B cell (primary cell): ENCODE data around the gene ZNF701. TPM values are rescaled to one million over a fixed set of nuclear protein-coding genes. Genes with fewer than 3 reads are reported as not detected.

ENCODE experiments used
- ATAC-seq: fragments of 200-7000 bp; cut with Tn5 transposase; one replicate; pipeline ENCODE4 v1.10.0; 2021; ENCODE audit warnings: low read depth, mild to moderate bottlenecking, moderate number of reproducible peaks, moderate library complexity
- CTCF ChIA-PET: fragments of 350-600 bp; sonication (Branson Sonifier 250); formaldehyde crosslinking; loops from one replicate; lab custom pipeline; 2021; ENCODE audit warnings: antibody characterized with exemption, inconsistent platforms; lab: Charles Lee
- POLR2A ChIA-PET: fragments of 350-600 bp; sonication (Branson Sonifier 250); formaldehyde crosslinking; loops from one replicate; lab custom pipeline; 2021; ENCODE audit warnings: antibody characterized with exemption; lab: Charles Lee
- DNase-seq: peaks from one replicate; pipeline ENCODE4 v3.0.0; 2013
- H2AFZ ChIP-seq: 2 replicates; pipeline ENCODE4 v1.6.1; 2012; ENCODE audit warnings: mild to moderate bottlenecking, low read depth, low read length; ENCODE audit not compliant: insufficient read depth, poor library complexity, severe bottlenecking
- H3K27ac ChIP-seq, 2 donors: 1 replicate in 1 of 2; 2 replicates in 1 of 2; pipeline ENCODE4 v1.5.1; 2012 to 2013; ENCODE audit warnings: low read length in 2 of 2, mild to moderate bottlenecking in 2 of 2, moderate library complexity in 1 of 2
- H3K27me3 ChIP-seq, 4 experiments: fragments of 200-600 bp in 1 of 4; sonication (generic) in 1 of 4; replicated peaks in 1 of 4; 1 replicate in 2 of 4; 2 replicates in 2 of 4; pipeline versions ENCODE4 v1.6.1 to v1.7.0; 2013 to 2016; ENCODE audit warnings: low read length in 3 of 4, mild to moderate bottlenecking in 2 of 4, mixed read lengths in 1 of 4, moderate library complexity in 1 of 4; ENCODE audit not compliant: insufficient read depth in 4 of 4, control insufficient read depth in 3 of 4; ENCODE audit errors: control extremely low read depth in 1 of 4
- H3K36me3 ChIP-seq, 2 experiments: replicated peaks in 1 of 2; 1 replicate in 1 of 2; 2 replicates in 1 of 2; pipeline versions ENCODE4 v1.6.1 to v1.7.1; 2013; ENCODE audit warnings: low read length in 1 of 2; ENCODE audit not compliant: insufficient read depth in 2 of 2, control insufficient read depth in 1 of 2; ENCODE audit errors: control extremely low read depth in 1 of 2, extremely low read depth in 1 of 2
- H3K4me1 ChIP-seq, 2 donors: fragments of 200-600 bp in 1 of 2; sonication (generic) in 1 of 2; 1 replicate in 1 of 2; 2 replicates in 1 of 2; pipeline versions ENCODE4 v1.5.1 to v1.6.1; 2013 to 2017; ENCODE audit warnings: low read length in 2 of 2; ENCODE audit not compliant: control insufficient read depth in 2 of 2, insufficient read depth in 2 of 2
- H3K4me2 ChIP-seq: replicated peaks from 2 replicates; pipeline ENCODE3; 2012; ENCODE audit warnings: mild to moderate bottlenecking, low read depth, low read length; ENCODE audit not compliant: poor library complexity, severe bottlenecking
- H3K4me3 ChIP-seq, 5 experiments: fragments of 200-600 bp in 1 of 5; sonication (generic) in 1 of 5; 1 replicate in 3 of 5; 2 replicates in 2 of 5; pipeline versions ENCODE4 v1.5.1 to v1.7.0; 2011 to 2016; ENCODE audit warnings: low read length in 4 of 5, mild to moderate bottlenecking in 4 of 5, low read depth in 2 of 5, control low read depth in 1 of 5, moderate library complexity in 1 of 5; ENCODE audit not compliant: insufficient read depth in 1 of 5; ENCODE audit errors: control extremely low read depth in 1 of 5, extremely low read depth in 1 of 5
- H3K79me2 ChIP-seq: fragments of 200-600 bp; sonication (generic); one replicate; pipeline ENCODE4 v1.6.0; 2016; ENCODE audit warnings: low read length; ENCODE audit not compliant: control insufficient read depth, insufficient read depth
- H3K9ac ChIP-seq: fragments of 200-600 bp; sonication (generic); 2 replicates; pipeline ENCODE4 v1.6.1; 2017; ENCODE audit warnings: mild to moderate bottlenecking, low read length, moderate library complexity
- H3K9me3 ChIP-seq, 3 donors: one replicate each; pipeline versions ENCODE4 v1.6.1 to v1.7.1; 2013; ENCODE audit warnings: low read length in 2 of 3; ENCODE audit not compliant: control insufficient read depth in 2 of 3, insufficient read depth in 1 of 3; ENCODE audit errors: control extremely low read depth in 1 of 3
- H4K20me1 ChIP-seq: 2 replicates; pipeline ENCODE4 v1.6.0; 2012; ENCODE audit warnings: mild to moderate bottlenecking, low read length; ENCODE audit not compliant: insufficient read depth, control insufficient read depth, poor library complexity, severe bottlenecking
- H3K27ac Mint-ChIP-seq: one replicate; pipeline ENCODE4 v1.8.0; 2021; ENCODE audit warnings: mixed read lengths
- H3K27me3 Mint-ChIP-seq: one replicate; pipeline ENCODE4 v1.8.0; 2021; ENCODE audit warnings: mixed read lengths
- H3K4me1 Mint-ChIP-seq: one replicate; pipeline ENCODE4 v1.8.0; 2021; ENCODE audit warnings: mixed read lengths
- H3K4me3 Mint-ChIP-seq: one replicate; pipeline ENCODE4 v1.8.0; 2021; ENCODE audit warnings: mixed read lengths
- H3K9me3 Mint-ChIP-seq: one replicate; pipeline ENCODE4 v1.8.0; 2022; ENCODE audit warnings: mixed read lengths; ENCODE audit not compliant: insufficient read depth
- EZH2 ChIP-seq: IDR thresholded peaks from 2 replicates; pipeline ENCODE4 v1.6.1; 2012; ENCODE audit warnings: borderline replicate concordance, low read depth, mild to moderate bottlenecking, moderate library complexity, low read length; ENCODE audit not compliant: insufficient read depth, poor library complexity, severe bottlenecking
- WGBS: methylation state at CpG from one replicate; pipeline ENCODE4 v1.1.5; 2013; ENCODE audit warnings: missing lambda C conversion rate; ENCODE audit not compliant: insufficient coverage; 5-methylcytosine and 5-hydroxymethylcytosine counted together
- intact Hi-C: fragments of 100-400 bp; cut with micrococcal nuclease; formaldehyde crosslinking; loops from one replicate; pipeline ENCODE4 v1.10.0; 2022
- polyA plus RNA-seq: library from polyadenylated mRNA; depleted of rRNA; stranded (reverse); fragments of >200 nt; gene quantifications from 2 replicates; pipeline ENCODE4 v1.2.3, GENCODE V29; 2012
- total RNA-seq, 2 donors: library from RNA; stranded (reverse); fragments of 120-200 nt in 1 of 2; gene quantifications; 1 replicate in 1 of 2; 2 replicates in 1 of 2; pipeline versions ENCODE4 v1.2.3 to v1.2.4, GENCODE V29; 2013 to 2022
- TF ChIP-seq, protein P1 (sequence below): fragments of 200-600 bp; IDR thresholded peaks from one replicate; pipeline ENCODE4 v1.8.0; 2022; ENCODE audit warnings: antibody characterized with exemption, mild to moderate bottlenecking

Gene ZNF701
- total and polyA plus RNA-seq, 2 donors (not counting 1 experiment from before 2014, with no cell fraction given), result 13.0 to 49.2 TPM

DNA sequence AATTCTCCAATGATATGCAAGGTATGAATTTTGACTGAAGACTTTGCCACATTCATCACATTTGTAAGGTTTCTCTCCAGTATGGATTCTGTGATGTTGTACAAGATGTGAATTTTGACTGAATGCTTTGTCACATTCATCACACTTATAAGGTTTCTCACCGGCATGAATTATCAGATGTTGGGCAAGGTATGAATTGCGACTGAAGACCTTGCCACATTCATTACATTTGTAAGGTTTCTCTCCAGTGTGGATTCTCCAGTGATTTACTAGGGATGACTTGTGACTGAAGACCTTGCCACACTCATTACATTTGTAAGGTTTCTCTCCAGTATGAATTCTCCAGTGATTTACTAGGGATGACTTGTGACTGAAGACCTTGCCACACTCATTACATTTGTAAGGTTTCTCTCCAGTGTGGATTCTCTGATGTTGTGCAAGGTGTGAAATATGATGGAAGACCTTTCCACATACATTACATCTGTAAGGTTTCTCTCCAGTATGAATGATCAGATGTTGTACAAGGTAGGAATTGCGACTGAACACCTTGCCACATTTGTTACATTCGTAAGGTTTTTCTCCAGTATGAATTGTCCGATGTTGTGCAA lies 43.3 kb downstream of the ZNF701 start:
- TF ChIP-seq, protein P1, sequence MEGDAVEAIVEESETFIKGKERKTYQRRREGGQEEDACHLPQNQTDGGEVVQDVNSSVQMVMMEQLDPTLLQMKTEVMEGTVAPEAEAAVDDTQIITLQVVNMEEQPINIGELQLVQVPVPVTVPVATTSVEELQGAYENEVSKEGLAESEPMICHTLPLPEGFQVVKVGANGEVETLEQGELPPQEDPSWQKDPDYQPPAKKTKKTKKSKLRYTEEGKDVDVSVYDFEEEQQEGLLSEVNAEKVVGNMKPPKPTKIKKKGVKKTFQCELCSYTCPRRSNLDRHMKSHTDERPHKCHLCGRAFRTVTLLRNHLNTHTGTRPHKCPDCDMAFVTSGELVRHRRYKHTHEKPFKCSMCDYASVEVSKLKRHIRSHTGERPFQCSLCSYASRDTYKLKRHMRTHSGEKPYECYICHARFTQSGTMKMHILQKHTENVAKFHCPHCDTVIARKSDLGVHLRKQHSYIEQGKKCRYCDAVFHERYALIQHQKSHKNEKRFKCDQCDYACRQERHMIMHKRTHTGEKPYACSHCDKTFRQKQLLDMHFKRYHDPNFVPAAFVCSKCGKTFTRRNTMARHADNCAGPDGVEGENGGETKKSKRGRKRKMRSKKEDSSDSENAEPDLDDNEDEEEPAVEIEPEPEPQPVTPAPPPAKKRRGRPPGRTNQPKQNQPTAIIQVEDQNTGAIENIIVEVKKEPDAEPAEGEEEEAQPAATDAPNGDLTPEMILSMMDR, result no peak
- TF ChIP-seq EZH2, result no peak
- Histone ChIP-seq H3K4me1 (no peaks in the 10 kb centered on the region), H3K4me3 (no peak overlapping the region), H3K4me2 (no peak overlapping the region), H4K20me1 (no peaks in the 10 kb centered on the region), H3K27ac (no peak overlapping the region), H3K9ac (no peak overlapping the region), H3K27me3 (no peaks in the 10 kb centered on the region), H3K79me2 (peaks cover 75% of the 10 kb centered on the region), H3K9me3 (peaks cover 26 to 58% (median 46%) of the 10 kb centered on the region in 3 donors), H2AFZ (no peak overlapping the region), H3K36me3 (peaks cover 21 to 59% of the 10 kb centered on the region in 2 experiments)
- DNase-seq, result no peak
- ATAC-seq, result no peak
- peaks cover 21% of the 10 kb centered on the region for H3K9me3 Mint-ChIP-seq
- H3K4me1 Mint-ChIP-seq, result peaks cover 6% of the 10 kb centered on the region
- CTCF ChIA-PET, result no interaction called here
- intact Hi-C loops, result no loop called here
- POLR2A ChIA-PET, result no interaction called here
- H3K27me3 Mint-ChIP-seq, result no peaks in the 10 kb centered on the region
- no peak overlapping the region for H3K27ac Mint-ChIP-seq
- no CpG with 5 or more reads among the region's 5 CpGs for WGBS
- H3K4me3 Mint-ChIP-seq, result no peak overlapping the region

- ChIA-PET POLR2A (no interaction called here), CTCF (no interaction called here)
- no peak overlapping the region for H3K4me3 Mint-ChIP-seq
- peaks cover 7% of the 10 kb centered on the region for H3K9me3 Mint-ChIP-seq
- ATAC-seq (no peak), DNase-seq (no peak)
- Histone ChIP-seq H2AFZ (no peak overlapping the region), H3K9ac (no peak overlapping the region), H3K9me3 (peaks cover 2 to 20% (median 5%) of the 10 kb centered on the region in 3 donors), H3K4me3 (no peak overlapping the region), H3K36me3 (peaks cover 13 to 65% of the 10 kb centered on the region in 2 experiments), H3K79me2 (peaks cover 46% of the 10 kb centered on the region), H3K4me2 (no peak overlapping the region), H3K4me1 (no peaks in the 10 kb centered on the region), H3K27ac (no peak overlapping the region), H4K20me1 (no peaks in the 10 kb centered on the region), H3K27me3 (no peaks in the 10 kb centered on the region)
- TF ChIP-seq, protein P1, result no peak
- no peak for TF ChIP-seq EZH2
- no peak overlapping the region for H3K27ac Mint-ChIP-seq
- intact Hi-C loops, result no loop called here
- WGBS, result 73% methylated on average over 3 of the region's 3 CpGs
- H3K27me3 Mint-ChIP-seq, result no peaks in the 10 kb centered on the region
- H3K4me1 Mint-ChIP-seq, result peaks cover 22% of the 10 kb centered on the region
These were observed 51.3 kb downstream of the ZNF701 start for GRCh38 chr19:52621376-52621775.
